ENCODE data around the gene GET4.

GRCh38 chr7:894927-895450 is 18.6 kb downstream of the GET4 start:
- no peak for TF ChIP-seq YY1 (IDR thresholded peaks at IDR 0.05; ENCODE audit: insufficient read depth, insufficient read length)
- TF ChIP-seq SUZ12 (IDR thresholded peaks at IDR 0.05; ENCODE audit: extremely low read depth, insufficient read depth, insufficient read length), result no peak
